NCI-H748 treated with DMSO at 0.1 percent for 48 hours (cell line): ENCODE results near the gene ST7.

ENCODE experiments used
- DNase-seq: peaks from one replicate; lab custom pipeline; 2025; lab: John Stamatoyannopoulos, UW

The ST7 gene

DNA sequence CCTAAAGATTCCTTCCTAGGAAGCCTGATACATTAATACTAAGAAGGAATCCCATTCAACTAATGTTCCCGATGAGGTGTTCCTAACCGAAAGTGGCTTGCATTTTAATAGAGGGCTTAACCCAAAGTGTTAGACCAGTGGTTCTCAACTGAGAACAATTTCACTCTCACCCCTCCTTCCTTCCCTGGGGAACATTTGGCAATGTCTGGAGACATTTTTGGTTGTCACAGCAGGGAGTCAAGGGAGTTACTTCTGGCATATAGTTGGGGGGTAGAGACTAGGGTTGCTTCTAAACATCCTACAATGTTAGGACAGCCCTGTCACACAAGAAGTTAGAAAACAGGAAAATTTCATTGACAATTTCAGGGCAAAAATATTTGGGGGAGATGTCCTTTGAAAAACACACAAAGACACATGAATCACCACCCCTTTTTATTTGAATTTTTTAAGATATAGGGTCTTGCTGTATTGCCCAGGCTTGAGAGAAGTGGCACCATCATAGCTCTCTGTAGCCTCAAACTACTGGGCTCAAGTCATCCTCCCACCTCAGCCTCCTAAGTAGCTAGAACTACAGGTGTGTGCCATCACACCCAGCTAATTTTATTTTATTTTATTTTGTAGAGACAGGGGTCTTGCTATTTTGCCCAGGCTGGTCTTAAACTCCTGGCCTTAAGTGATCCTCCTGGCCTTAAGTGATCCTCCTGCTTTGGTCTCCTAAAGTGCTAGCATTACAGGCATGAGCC, 318.9 kb downstream of the ST7 start:
- DNase-seq = no peak

GRCh38 chr7:117273325-117273724, 320.0 kb downstream of the ST7 start:
- no peak for DNase-seq

DNA sequence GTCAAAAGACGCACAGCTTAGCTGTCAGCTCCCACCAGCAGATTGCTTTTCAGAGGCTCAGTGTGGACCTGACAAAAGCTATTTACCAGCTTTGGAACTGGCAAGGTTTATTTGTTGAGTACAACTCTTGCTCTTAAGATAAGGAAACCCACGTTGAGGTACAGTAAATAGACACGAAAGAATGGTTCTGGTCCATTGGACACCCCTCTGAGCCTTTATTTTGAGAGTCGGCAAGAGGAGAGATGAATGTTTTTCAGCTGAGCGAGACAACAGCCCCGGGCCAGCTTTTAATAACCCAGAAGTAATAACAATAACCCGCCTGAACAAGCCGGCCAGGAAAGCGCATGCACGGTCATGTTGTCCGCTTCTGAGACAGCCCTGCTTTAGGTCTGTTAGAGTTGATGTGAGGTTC, 320.5 kb downstream of the ST7 start:
- DNase-seq = peak; percentile 16

DNA sequence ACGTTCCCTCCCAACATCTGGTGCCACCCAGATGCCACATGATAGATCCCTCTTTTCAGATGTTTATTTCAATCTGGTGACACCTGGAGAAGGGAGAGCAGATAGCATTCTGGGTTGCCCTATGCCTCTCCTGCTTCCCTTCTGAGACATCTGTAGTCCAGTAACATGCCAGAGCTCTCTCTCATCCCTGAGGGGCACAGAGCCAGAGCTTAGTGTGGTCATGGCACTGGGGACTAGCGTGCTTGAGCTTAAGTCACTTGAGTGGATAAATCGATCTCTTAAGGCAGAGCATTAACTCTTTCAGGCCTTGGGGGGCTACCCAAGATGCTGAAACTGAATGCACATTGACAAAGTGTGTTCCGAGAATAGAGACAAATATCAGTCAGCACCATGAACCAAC, 321.6 kb downstream of the ST7 start:
- DNase-seq = no peak

DNA sequence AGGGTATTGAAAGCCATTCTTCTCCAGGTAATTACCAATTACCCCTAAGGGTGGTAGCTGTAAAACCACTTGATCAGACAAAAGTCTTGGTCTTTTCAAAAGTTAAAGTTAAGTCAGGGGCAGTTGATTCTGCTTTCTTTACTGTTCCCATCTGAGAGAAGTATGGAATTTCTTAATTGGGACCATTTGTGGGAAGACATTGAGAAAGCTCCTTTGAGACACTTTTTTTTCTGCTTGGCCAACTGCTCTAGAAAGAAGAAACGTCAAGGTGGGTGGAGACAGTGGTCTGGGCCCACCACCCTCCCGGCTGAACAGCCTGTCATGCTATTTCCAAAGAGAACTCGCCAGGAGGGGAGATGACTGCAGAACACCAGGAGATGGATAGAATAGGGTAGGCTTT, 324.3 kb downstream of the ST7 start:
- DNase-seq = no peak

GRCh38 chr7:117278040-117278439, 324.7 kb downstream of the ST7 start:
- DNase-seq = no peak

DNA sequence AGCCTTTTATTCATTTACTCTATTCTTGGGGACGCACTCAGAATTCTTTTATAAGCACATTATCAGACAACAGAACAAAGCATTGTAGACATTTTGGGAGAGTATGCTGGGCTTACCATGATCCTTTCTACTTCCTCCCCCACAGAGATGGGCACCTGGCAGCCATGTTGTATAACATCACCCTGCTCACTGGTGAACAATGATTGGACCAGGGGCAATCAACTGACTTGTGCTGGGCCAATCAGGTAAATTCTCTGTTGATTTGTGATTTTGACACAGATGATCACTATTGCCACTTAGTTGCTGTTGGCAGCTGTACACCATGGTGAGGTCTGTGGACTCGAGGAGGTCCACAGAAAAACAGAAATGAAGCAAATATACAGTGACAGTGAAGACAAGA, 325.9 kb downstream of the ST7 start:
- DNase-seq = no peak
